H9 (cell line): Measurements from ENCODE around the gene LDLR. TPM values are rescaled to one million over a fixed set of nuclear protein-coding genes. Genes with fewer than 3 reads are reported as not detected.

Source experiments
- DNase-seq: peaks from one replicate; pipeline ENCODE4 v3.0.0-alpha.2; 2017
- H2AFZ ChIP-seq: one replicate; pipeline ENCODE4 v1.6.1; 2013; ENCODE audit warnings: mild to moderate bottlenecking, low read length, control low read depth, moderate library complexity
- H2AK5ac ChIP-seq: 2 replicates; pipeline ENCODE4 v1.6.1; 2013; ENCODE audit warnings: low read length, control low read depth, mixed read lengths; ENCODE audit not compliant: insufficient read length
- H2BK120ac ChIP-seq: one replicate; pipeline ENCODE4 v1.6.1; 2013; ENCODE audit warnings: low read depth, mild to moderate bottlenecking, low read length, control low read depth, inconsistent platforms; ENCODE audit not compliant: poor library complexity, severe bottlenecking
- H2BK12ac ChIP-seq: 2 replicates; pipeline ENCODE4 v1.6.1; 2013; ENCODE audit warnings: low read length, control low read depth, mixed read lengths, low read depth; ENCODE audit not compliant: insufficient read length
- H2BK15ac ChIP-seq: 2 replicates; pipeline ENCODE4 v1.6.1; 2013; ENCODE audit warnings: low read depth, low read length, control low read depth
- H2BK20ac ChIP-seq: one replicate; pipeline ENCODE4 v1.6.1; 2013; ENCODE audit warnings: low read depth, mild to moderate bottlenecking, low read length, control low read depth, inconsistent platforms; ENCODE audit not compliant: poor library complexity, severe bottlenecking
- H2BK5ac ChIP-seq: 2 replicates; pipeline ENCODE4 v1.6.1; 2013; ENCODE audit warnings: low read length, control low read depth, mixed read lengths; ENCODE audit not compliant: insufficient read length
- H3K14ac ChIP-seq: 2 replicates; pipeline ENCODE4 v1.6.1; 2013; ENCODE audit warnings: low read length, control low read depth; ENCODE audit not compliant: insufficient read depth
- H3K18ac ChIP-seq: 2 replicates; pipeline ENCODE4 v1.6.1; 2013; ENCODE audit warnings: low read depth, mild to moderate bottlenecking, mixed read lengths, low read length, control low read depth; ENCODE audit not compliant: insufficient read length
- H3K23ac ChIP-seq: 2 replicates; pipeline ENCODE4 v1.6.1; 2013; ENCODE audit warnings: low read length, control low read depth, mixed read lengths, low read depth; ENCODE audit not compliant: insufficient read length
- H3K23me2 ChIP-seq: 2 replicates; pipeline ENCODE4 v1.6.1; 2013; ENCODE audit warnings: low read depth, mild to moderate bottlenecking, mixed read lengths, low read length, control low read depth; ENCODE audit not compliant: insufficient read length, poor library complexity, severe bottlenecking
- H3K27ac ChIP-seq: 2 replicates; pipeline ENCODE4 v1.5.1; 2013; ENCODE audit warnings: low read length, control low read depth, mixed read lengths, low read depth; ENCODE audit not compliant: insufficient read length
- H3K27me3 ChIP-seq: 2 replicates; pipeline ENCODE4 v1.6.1; 2013; ENCODE audit warnings: low read length, control low read depth, inconsistent platforms; ENCODE audit not compliant: insufficient read depth
- H3K4ac ChIP-seq: 2 replicates; pipeline ENCODE4 v1.6.1; 2013; ENCODE audit warnings: low read depth, mild to moderate bottlenecking, control low read depth, inconsistent platforms, low read length, moderate library complexity
- H3K4me1 ChIP-seq: 2 replicates; pipeline ENCODE4 v1.6.1; 2013; ENCODE audit warnings: low read length, control low read depth, inconsistent platforms; ENCODE audit not compliant: insufficient read depth
- H3K4me2 ChIP-seq: 2 replicates; pipeline ENCODE4 v1.6.1; 2013; ENCODE audit warnings: low read length, control low read depth, mixed read lengths; ENCODE audit not compliant: insufficient read length, insufficient read depth
- H3K56ac ChIP-seq: 2 replicates; pipeline ENCODE4 v1.6.1; 2013; ENCODE audit warnings: low read depth, mild to moderate bottlenecking, mixed read lengths, low read length, control low read depth; ENCODE audit not compliant: insufficient read length
- H3K79me1 ChIP-seq: 2 replicates; pipeline ENCODE4 v1.6.1; 2013; ENCODE audit warnings: low read depth, mild to moderate bottlenecking, moderate library complexity, low read length, control low read depth, inconsistent platforms; ENCODE audit not compliant: insufficient read depth, poor library complexity, severe bottlenecking
- H3K79me2 ChIP-seq: 2 replicates; pipeline ENCODE4 v1.6.1; 2013; ENCODE audit warnings: low read length, control low read depth, inconsistent platforms; ENCODE audit not compliant: insufficient read depth
- H3K9ac ChIP-seq: 2 replicates; pipeline ENCODE4 v1.6.1; 2013; ENCODE audit warnings: low read length, control low read depth, mixed read lengths; ENCODE audit not compliant: insufficient read length; ENCODE audit errors: extremely low read depth
- H3K9me3 ChIP-seq: one replicate; pipeline ENCODE4 v1.6.1; 2013; ENCODE audit warnings: low read depth, low read length, inconsistent platforms; ENCODE audit not compliant: control insufficient read depth
- H3T11ph ChIP-seq: one replicate; pipeline ENCODE4 v1.6.1; 2013; ENCODE audit warnings: mild to moderate bottlenecking, low read length, control low read depth, inconsistent platforms
- H4K20me1 ChIP-seq: one replicate; pipeline ENCODE4 v1.6.1; 2013; ENCODE audit not compliant: control insufficient read depth, insufficient read length, insufficient read depth
- H4K5ac ChIP-seq: 2 replicates; pipeline ENCODE4 v1.6.1; 2013; ENCODE audit warnings: low read depth, mild to moderate bottlenecking, mixed read lengths, low read length, control low read depth; ENCODE audit not compliant: insufficient read length
- H4K8ac ChIP-seq: replicated peaks from 2 replicates; pipeline ENCODE4 v1.6.1; 2013; ENCODE audit warnings: low read length, control low read depth, mixed read lengths, low read depth; ENCODE audit not compliant: insufficient read length
- H4K91ac ChIP-seq: 2 replicates; pipeline ENCODE4 v1.6.1; 2013; ENCODE audit warnings: low read depth, mild to moderate bottlenecking, moderate library complexity, mixed read lengths, low read length, control low read depth; ENCODE audit not compliant: insufficient read length
- H3K27ac Mint-ChIP-seq, 3 experiments: 2 replicates in 2 of 3; 3 replicates in 1 of 3; pipeline ENCODE4 v1.8.0; 2020 to 2021; ENCODE audit warnings: mixed read lengths in 3 of 3, mild to moderate bottlenecking in 1 of 3, moderate library complexity in 1 of 3
- H3K27me3 Mint-ChIP-seq: 2 replicates; pipeline ENCODE4 v1.8.0; 2021; ENCODE audit warnings: low read depth, mild to moderate bottlenecking, moderate library complexity, mixed read lengths
- H3K36me3 Mint-ChIP-seq, 3 experiments: 2 replicates in 2 of 3; 3 replicates in 1 of 3; pipeline ENCODE4 v1.8.0; 2020 to 2021; ENCODE audit warnings: low read depth in 3 of 3, mixed read lengths in 3 of 3; ENCODE audit not compliant: insufficient read depth in 1 of 3
- H3K4me1 Mint-ChIP-seq, 2 experiments: 2 replicates each; pipeline ENCODE4 v1.8.0; 2020; ENCODE audit warnings: mixed read lengths in 2 of 2
- H3K4me3 Mint-ChIP-seq, 2 experiments: 2 replicates in 1 of 2; 3 replicates in 1 of 2; pipeline ENCODE4 v1.8.0; 2020 to 2021; ENCODE audit warnings: mild to moderate bottlenecking in 2 of 2, mixed read lengths in 2 of 2, moderate library complexity in 1 of 2
- H3K9me3 Mint-ChIP-seq, 2 experiments: 2 replicates in 1 of 2; 3 replicates in 1 of 2; pipeline ENCODE4 v1.8.0; 2020; ENCODE audit warnings: mild to moderate bottlenecking in 2 of 2, mixed read lengths in 2 of 2, moderate library complexity in 1 of 2
- WGBS: extraction: QIAGEN DNeasy Blood & Tissue Kit; methylation state at CpG from one replicate; pipeline ENCODE4 v1.1.7; 2013; ENCODE audit warnings: missing lambda C conversion rate, low lambda C conversion rate, mixed read lengths; ENCODE audit not compliant: insufficient read length; ENCODE audit errors: extremely low coverage; 5-methylcytosine and 5-hydroxymethylcytosine counted together
- total RNA-seq: library from RNA; stranded (reverse); gene quantifications from 2 replicates; pipeline ENCODE4 v1.2.1, GENCODE V29; 2021
- TF ChIP-seq, protein P1 (sequence below): fragments of 200-600 bp; sonication (generic); conservative IDR thresholded peaks from 3 replicates; pipeline ENCODE4 v1.8.0; 2021; ENCODE audit warnings: antibody characterized with exemption, mild to moderate bottlenecking

Gene LDLR
- total RNA-seq, 1 experiment from 2014 or later, result 92.7 TPM

DNA sequence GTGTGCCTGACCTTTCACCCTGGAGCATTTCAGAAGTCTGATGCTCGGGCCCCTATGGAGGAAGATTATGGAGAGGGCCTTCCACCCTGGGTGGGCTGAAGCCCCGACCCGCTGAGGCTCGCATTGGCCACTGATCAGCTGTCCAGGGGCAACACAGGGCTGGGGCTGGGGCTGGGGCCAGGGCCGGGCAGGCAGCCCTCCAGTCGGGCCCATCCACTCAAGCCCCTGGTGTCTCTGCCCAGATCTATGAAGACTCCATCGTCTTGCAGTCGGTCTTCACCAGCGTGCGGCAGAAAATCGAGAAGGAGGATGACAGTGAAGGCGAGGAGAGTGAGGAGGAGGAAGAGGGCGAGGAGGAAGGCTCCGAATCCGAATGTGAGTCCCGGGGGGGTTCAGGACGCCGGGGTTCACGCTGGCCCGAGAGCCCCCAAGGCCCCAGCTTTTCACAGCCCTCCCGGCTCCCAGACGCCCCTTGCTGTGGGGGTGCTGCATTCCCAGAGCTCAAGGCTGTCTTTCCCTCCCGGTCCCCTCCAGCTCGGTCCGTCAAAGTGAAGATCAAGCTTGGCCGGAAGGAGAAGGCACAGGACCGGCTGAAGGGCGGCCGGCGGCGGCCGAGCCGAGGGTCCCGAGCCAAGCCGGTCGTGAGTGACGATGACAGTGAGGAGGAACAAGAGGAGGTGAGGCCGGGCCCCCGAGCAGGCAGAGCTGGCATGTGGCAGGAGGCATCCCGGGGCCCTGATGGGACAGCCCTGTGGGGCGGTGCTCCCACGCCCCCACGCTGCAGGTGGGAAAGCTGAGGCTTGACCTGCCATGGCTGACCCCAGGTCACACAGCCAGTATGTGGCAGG lies 29.5 kb upstream of the LDLR start:
- H3K79me2 ChIP-seq, result no peaks in the 10 kb centered on the region
- H3T11ph ChIP-seq, result no peak overlapping the region
- no CpG with 5 or more reads among the region's 43 CpGs for WGBS
- no peaks in the 10 kb centered on the region for H3K9me3 Mint-ChIP-seq
- no peak overlapping the region for H3K4ac ChIP-seq
- H3K23me2 ChIP-seq, result no peaks in the 10 kb centered on the region
- no peak overlapping the region for H4K91ac ChIP-seq
- H3K27me3 Mint-ChIP-seq, result no peaks in the 10 kb centered on the region
- H3K56ac ChIP-seq, result no peak overlapping the region
- H3K18ac ChIP-seq, result no peak overlapping the region
- H3K9me3 ChIP-seq, result no peaks in the 10 kb centered on the region
- no peaks in the 10 kb centered on the region for H3K27me3 ChIP-seq
- no peak overlapping the region for H2BK20ac ChIP-seq
- no peak overlapping the region for H3K4me3 Mint-ChIP-seq
- no peak overlapping the region for H3K27ac ChIP-seq
- H4K20me1 ChIP-seq, result no peaks in the 10 kb centered on the region
- no peak overlapping the region for H4K8ac ChIP-seq
- H3K79me1 ChIP-seq, result no peaks in the 10 kb centered on the region
- H3K4me1 Mint-ChIP-seq, result no peaks in the 10 kb centered on the region
- no peak overlapping the region; the same call in 1 of the 2 replicates for H3K14ac ChIP-seq
- DNase-seq, result no peak
- H2BK15ac ChIP-seq, result no peak overlapping the region
- no peak overlapping the region for H2BK5ac ChIP-seq
- no peaks in the 10 kb centered on the region for H3K4me1 ChIP-seq
- no peak overlapping the region for H2AFZ ChIP-seq
- H3K9ac ChIP-seq, result no peak overlapping the region
- H3K27ac Mint-ChIP-seq, result peak overlapping the region in 1 of 3 experiments; percentile 29; a peak in 1 of 7 replicates
- no peak overlapping the region for H2BK120ac ChIP-seq
- no peak overlapping the region for H2BK12ac ChIP-seq
- peaks cover 26 to 70% (median 65%) of the 10 kb centered on the region in 3 experiments for H3K36me3 Mint-ChIP-seq
- H4K5ac ChIP-seq, result no peak overlapping the region
- TF ChIP-seq, protein P1, sequence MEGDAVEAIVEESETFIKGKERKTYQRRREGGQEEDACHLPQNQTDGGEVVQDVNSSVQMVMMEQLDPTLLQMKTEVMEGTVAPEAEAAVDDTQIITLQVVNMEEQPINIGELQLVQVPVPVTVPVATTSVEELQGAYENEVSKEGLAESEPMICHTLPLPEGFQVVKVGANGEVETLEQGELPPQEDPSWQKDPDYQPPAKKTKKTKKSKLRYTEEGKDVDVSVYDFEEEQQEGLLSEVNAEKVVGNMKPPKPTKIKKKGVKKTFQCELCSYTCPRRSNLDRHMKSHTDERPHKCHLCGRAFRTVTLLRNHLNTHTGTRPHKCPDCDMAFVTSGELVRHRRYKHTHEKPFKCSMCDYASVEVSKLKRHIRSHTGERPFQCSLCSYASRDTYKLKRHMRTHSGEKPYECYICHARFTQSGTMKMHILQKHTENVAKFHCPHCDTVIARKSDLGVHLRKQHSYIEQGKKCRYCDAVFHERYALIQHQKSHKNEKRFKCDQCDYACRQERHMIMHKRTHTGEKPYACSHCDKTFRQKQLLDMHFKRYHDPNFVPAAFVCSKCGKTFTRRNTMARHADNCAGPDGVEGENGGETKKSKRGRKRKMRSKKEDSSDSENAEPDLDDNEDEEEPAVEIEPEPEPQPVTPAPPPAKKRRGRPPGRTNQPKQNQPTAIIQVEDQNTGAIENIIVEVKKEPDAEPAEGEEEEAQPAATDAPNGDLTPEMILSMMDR, result no peak
- no peak overlapping the region for H3K23ac ChIP-seq
- H3K4me2 ChIP-seq, result no peak overlapping the region
- H2AK5ac ChIP-seq, result no peak overlapping the region
